Adrenal gland (tissue), 12 donors: ENCODE data around the gene PLEKHA7. TPM values are rescaled to one million over a fixed set of nuclear protein-coding genes. Genes with fewer than 3 reads are reported as not detected.

Experiments used
- DNase-seq, 7 donors: peaks; one replicate each; pipeline ENCODE4 v3.0.0-alpha.2; 2019 to 2020
- H3K27ac ChIP-seq, 5 donors: fragments of 200-600 bp; sonication (generic) in 4 of 5; 1 replicate in 3 of 5; 2 replicates in 2 of 5; pipeline versions ENCODE4 v1.5.1 to v1.8.0; 2016 to 2020; ENCODE audit warnings: mild to moderate bottlenecking in 1 of 5
- H3K27me3 ChIP-seq: fragments of 200-600 bp; 2 replicates; pipeline ENCODE4 v1.8.0; 2021
- H3K36me3 ChIP-seq, 2 donors: fragments of 200-600 bp; replicated peaks in 1 of 2; 1 replicate in 1 of 2; 2 replicates in 1 of 2; pipeline versions ENCODE4 v1.5.1 to v1.8.0; 2018 to 2022
- H3K4me1 ChIP-seq, 2 donors: fragments of 200-600 bp; replicated peaks in 1 of 2; 1 replicate in 1 of 2; 2 replicates in 1 of 2; pipeline versions ENCODE4 v1.5.1 to v1.8.0; 2018 to 2021
- H3K4me3 ChIP-seq, 4 donors: fragments of 200-600 bp; sonication (generic) in 3 of 4; one replicate each; pipeline ENCODE4 v1.5.1; 2016 to 2018
- H3K9me3 ChIP-seq, 3 donors: fragments of 200-600 bp; sonication (generic) in 1 of 3; replicated peaks in 1 of 3; 1 replicate in 2 of 3; 2 replicates in 1 of 3; pipeline versions ENCODE4 v1.5.1 to v1.8.0; 2016 to 2021
- CTCF ChIP-seq, 6 experiments: fragments of 450-650 bp in 4 of 6; fragments of 200-600 bp in 2 of 6; sonication (generic) in 1 of 6; IDR thresholded peaks; 1 replicate in 5 of 6; 2 replicates in 1 of 6; pipeline versions ENCODE4 v1.5.1 to v1.8.0; 2016 to 2021; ENCODE audit warnings: antibody characterized with exemption in 6 of 6, mild to moderate bottlenecking in 2 of 6, moderate library complexity in 1 of 6
- POLR2A ChIP-seq, 2 donors: fragments of 450-650 bp; IDR thresholded peaks; one replicate each; pipeline ENCODE4 v1.6.1; 2017; ENCODE audit warnings: antibody characterized with exemption in 2 of 2, mild to moderate bottlenecking in 2 of 2, moderate library complexity in 1 of 2
- WGBS, 4 donors: extraction: QIAGEN DNeasy Blood & Tissue Kit in 2 of 4; methylation state at CpG; one replicate each; pipeline versions ENCODE4 v1.1.5 to v1.1.7; 2013 to 2017; 5-methylcytosine and 5-hydroxymethylcytosine counted together
- intact Hi-C, 2 donors: fragments of 100-400 bp; cut with DNase I; formaldehyde crosslinking; loops; one replicate each; pipeline versions ENCODE4 v1.14.1 to v1.15.0; 2022 to 2023
- polyA plus RNA-seq, 3 donors: library from polyadenylated mRNA; stranded (reverse); fragments of 200-250 nt in 2 of 3; fragments of 350-450 nt in 1 of 3; fragmentation: Illumina TruSeq in 1 of 3; extraction: RNeasy Lipid Tissue Mini Kit (QIAGEN cat#74804) in 1 of 3; gene quantifications; one replicate each; pipeline ENCODE4 v1.2.3, GENCODE V29; 2013 to 2014
- total RNA-seq, 9 donors: library from RNA; depleted of rRNA in 4 of 9; stranded (reverse); fragments of >200 nt in 4 of 9; fragments of 120-200 nt in 1 of 9; fragmentation: NEBNext Ultra II Directional in 1 of 9; extraction: Animal tissue kit (Norgen Biotek cat#: 25700) in 1 of 9; gene quantifications; one replicate each; pipeline versions ENCODE4 v1.1.0 to v1.2.4, GENCODE V29; 2013 to 2023
- donor health status: healthy with polysubstance abuse.
- donor health status: Bipolar disorder and iron deficiency.
- donor health status: DM: yes; HTN: yes; CAD: no.
- donor health status: DM: no; HTN: no; CAD: no.
- donor health status: DM: no; HTN: no; CAD: no.
- donor health status: DM: yes; HTN: yes; CAD: no.

Gene PLEKHA7
- total and polyA plus RNA-seq, 12 donors = 0.54 to 23.7 (median 2.7) TPM

DNA sequence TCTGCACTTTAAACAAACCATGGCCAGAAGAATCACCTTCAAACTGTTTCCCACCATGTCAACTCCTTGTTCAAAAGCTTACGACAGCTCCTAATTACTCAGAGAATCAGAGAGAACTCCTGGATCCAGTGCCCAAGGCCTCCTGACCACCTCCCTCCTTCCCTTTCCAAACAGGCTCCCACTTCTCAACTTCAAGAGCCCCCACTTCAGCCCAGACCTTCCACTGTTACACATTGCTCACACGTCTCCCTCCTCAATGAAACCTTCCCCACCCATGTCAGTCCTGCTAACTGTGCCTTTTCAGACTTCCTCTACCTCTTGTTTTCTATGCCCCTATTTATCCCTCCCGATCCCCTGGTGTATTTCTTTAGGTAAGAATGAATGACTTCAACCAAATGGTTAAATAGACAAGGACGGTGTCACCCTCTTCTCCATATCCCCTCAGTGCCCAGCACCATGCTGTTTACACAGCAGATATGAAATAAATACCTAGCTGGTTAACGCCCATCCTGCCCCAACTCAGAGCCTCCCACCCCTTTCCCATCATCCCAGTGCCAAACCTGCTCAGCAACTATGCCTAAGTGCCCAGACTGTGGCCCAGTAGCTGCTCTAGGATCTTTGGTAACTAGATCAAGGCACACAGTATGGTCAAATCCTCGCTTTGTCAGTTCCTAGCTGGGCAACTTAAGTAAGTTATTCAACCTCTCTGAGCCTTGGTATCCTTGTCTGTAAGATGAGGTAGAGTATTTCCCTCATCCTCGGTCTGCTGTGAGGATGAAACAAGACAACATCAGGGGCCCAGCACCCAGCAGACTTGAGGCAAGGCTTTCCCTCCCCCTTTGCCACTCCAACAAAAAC, 36.8 kb downstream of the PLEKHA7 start:
- 83 to 95% (median 88%) methylated on average over 7 of the region's 7 CpGs for WGBS, 4 donors
- Histone ChIP-seq H3K27me3 (no peaks in the 10 kb centered on the region), H3K4me3 (no peak overlapping the region), H3K36me3 (no peaks in the 10 kb centered on the region), H3K4me1 (no peaks in the 10 kb centered on the region), H3K9me3 (no peaks in the 10 kb centered on the region), H3K27ac (no peak overlapping the region)
- TF ChIP-seq POLR2A (IDR thresholded peaks at IDR 0.05) (no peak), CTCF (IDR thresholded peaks at IDR 0.05) (no peak)
- intact Hi-C loops = no loop called here
- no peak for DNase-seq

DNA sequence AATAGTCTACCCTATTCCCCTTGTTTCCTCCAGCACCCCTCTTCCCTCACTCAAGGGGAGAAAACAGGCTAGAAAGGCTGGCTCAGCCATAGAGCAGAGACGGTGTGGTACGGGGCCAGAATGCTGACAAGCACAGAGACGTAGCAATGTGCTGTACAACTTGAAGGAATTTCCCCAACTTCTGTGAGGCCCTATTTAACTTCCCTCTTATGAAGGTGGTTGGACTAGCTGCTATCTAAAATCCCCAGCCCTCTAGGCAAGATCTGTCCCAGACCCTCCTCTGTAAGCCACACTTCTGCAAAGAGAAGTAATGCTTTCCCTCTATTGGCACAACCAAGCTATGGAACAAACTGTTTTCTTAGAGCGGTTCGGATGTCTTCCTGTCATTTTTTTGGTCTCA, 37.8 kb downstream of the PLEKHA7 start:
- intact Hi-C loops = no loop called here
- no peaks in the 10 kb centered on the region for H3K36me3 ChIP-seq
- no peak overlapping the region for H3K27ac ChIP-seq
- no peaks in the 10 kb centered on the region for H3K27me3 ChIP-seq
- no peaks in the 10 kb centered on the region for H3K9me3 ChIP-seq
- 67 to 96% (median 78%) methylated on average over 5 of the region's 5 CpGs for WGBS, 4 donors
- DNase-seq = no peak
- no peak overlapping the region for H3K4me3 ChIP-seq
- no peak for TF ChIP-seq POLR2A (IDR thresholded peaks at IDR 0.05)
- no peaks in the 10 kb centered on the region for H3K4me1 ChIP-seq

DNA sequence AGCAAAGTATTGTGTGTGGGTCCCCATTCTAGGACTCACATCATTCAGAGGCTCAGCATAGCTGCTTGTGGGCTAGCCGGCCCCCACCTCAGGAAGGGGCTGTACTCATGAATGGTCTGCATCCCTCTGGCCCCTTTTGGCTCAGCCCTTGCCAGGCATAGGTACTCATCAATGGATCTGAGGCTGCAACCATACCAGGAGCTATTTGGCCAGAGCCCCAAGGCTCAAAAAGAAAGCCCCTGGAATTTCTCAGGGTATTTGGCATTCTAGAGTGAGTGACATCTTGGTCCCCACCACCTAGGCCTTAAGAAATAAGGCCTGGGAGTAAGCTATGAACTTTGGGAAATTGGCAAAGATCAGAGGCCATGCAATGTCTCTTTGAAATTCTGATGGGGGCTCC, 38.3 kb downstream of the PLEKHA7 start:
- Histone ChIP-seq H3K4me1 (no peaks in the 10 kb centered on the region), H3K9me3 (no peaks in the 10 kb centered on the region), H3K4me3 (no peak overlapping the region), H3K27me3 (no peaks in the 10 kb centered on the region), H3K27ac (no peak overlapping the region), H3K36me3 (no peaks in the 10 kb centered on the region)
- WGBS, 4 donors = 55 to 89% (median 77%) methylated on average over 1 of the region's 1 CpG
- intact Hi-C loops = no loop called here
- TF ChIP-seq CTCF (IDR thresholded peaks at IDR 0.05) (no peak), POLR2A (IDR thresholded peaks at IDR 0.05) (no peak)
- DNase-seq = no peak

- no peak for TF ChIP-seq CTCF (IDR thresholded peaks at IDR 0.05)
- no peak for TF ChIP-seq POLR2A (IDR thresholded peaks at IDR 0.05)
- no peak for DNase-seq
- Histone ChIP-seq H3K36me3 (no peaks in the 10 kb centered on the region), H3K4me1 (no peaks in the 10 kb centered on the region), H3K27ac (no peak overlapping the region), H3K27me3 (no peaks in the 10 kb centered on the region), H3K4me3 (no peak overlapping the region), H3K9me3 (no peaks in the 10 kb centered on the region)
- 77 to 90% (median 84%) methylated on average over 3 of the region's 3 CpGs for WGBS, 4 donors
- intact Hi-C loops = no loop called here
These were observed 40.8 kb downstream of the PLEKHA7 start for GRCh38 chr11:16973338-16973964.
